T-helper 17 cell (primary cell): Measurements from ENCODE around the gene ALG5. TPM values are rescaled to one million over a fixed set of nuclear protein-coding genes. Genes with fewer than 3 reads are reported as not detected.

Experiments used
- ATAC-seq: fragments of 150-1000 bp; cut with Tn5 transposase; 2 replicates; pipeline ENCODE4 v1.10.0; 2021; ENCODE audit warnings: mild to moderate bottlenecking, moderate library complexity
- DNase-seq, 3 donors: peaks; one replicate each; pipeline versions ENCODE4 v3.0.0 to v3.0.0-alpha.2; 2020 to 2021
- H3K9me3 ChIP-seq: one replicate; pipeline ENCODE4 v1.7.0; 2013; ENCODE audit warnings: low read length, mild to moderate bottlenecking; ENCODE audit not compliant: control insufficient read depth, poor library complexity, severe bottlenecking
- H3K27ac Mint-ChIP-seq: one replicate; pipeline ENCODE4 v1.8.0; 2022; ENCODE audit warnings: mild to moderate bottlenecking, moderate library complexity, mixed read lengths
- H3K27me3 Mint-ChIP-seq: one replicate; pipeline ENCODE4 v1.8.0; 2022; ENCODE audit warnings: mixed read lengths
- H3K36me3 Mint-ChIP-seq: one replicate; pipeline ENCODE4 v1.8.0; 2022; ENCODE audit warnings: low read depth, mixed read lengths
- H3K4me1 Mint-ChIP-seq: one replicate; pipeline ENCODE4 v1.8.0; 2022; ENCODE audit warnings: mild to moderate bottlenecking, mixed read lengths
- H3K4me3 Mint-ChIP-seq: one replicate; pipeline ENCODE4 v1.8.0; 2022; ENCODE audit warnings: mild to moderate bottlenecking, moderate library complexity, mixed read lengths
- total RNA-seq, 4 donors: library from RNA in 2 of 4; stranded (reverse) in 2 of 4; gene quantifications; one replicate each; pipeline ENCODE4 v1.2.3 and lab custom pipeline; 2022 to 2026

ALG5 gene
- total RNA-seq, 2 donors from 2014 or later, result 16.9 to 18.1 TPM

DNA sequence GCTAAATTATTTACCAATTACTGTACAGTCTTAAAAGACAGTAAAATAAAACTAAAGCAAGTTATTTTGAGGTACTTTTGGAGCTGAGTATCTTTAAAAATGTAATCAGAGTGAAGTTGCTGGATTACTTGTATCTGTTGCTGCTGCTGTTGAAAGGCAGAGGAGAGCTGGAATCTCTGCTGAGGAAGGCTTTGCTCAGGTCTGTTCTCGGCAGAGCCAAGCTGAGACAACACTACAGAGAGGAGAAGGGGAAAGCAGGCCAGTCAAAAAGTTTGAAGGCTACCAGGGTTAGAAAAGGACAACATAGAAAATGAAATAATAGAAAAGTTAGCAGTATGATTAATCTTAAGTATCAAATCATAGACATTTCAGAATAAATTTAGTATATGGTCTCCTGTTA is 11.3 kb upstream of the ALG5 start:
- no peak overlapping the region for H3K4me3 Mint-ChIP-seq
- peaks cover 9% of the 10 kb centered on the region for H3K4me1 Mint-ChIP-seq
- no peak for ATAC-seq
- peak overlapping the region; percentile 75 for H3K27ac Mint-ChIP-seq
- H3K27me3 Mint-ChIP-seq, result no peaks in the 10 kb centered on the region
- no peaks in the 10 kb centered on the region for H3K9me3 ChIP-seq
- H3K36me3 Mint-ChIP-seq, result peaks cover 13% of the 10 kb centered on the region
- no peak for DNase-seq

DNA sequence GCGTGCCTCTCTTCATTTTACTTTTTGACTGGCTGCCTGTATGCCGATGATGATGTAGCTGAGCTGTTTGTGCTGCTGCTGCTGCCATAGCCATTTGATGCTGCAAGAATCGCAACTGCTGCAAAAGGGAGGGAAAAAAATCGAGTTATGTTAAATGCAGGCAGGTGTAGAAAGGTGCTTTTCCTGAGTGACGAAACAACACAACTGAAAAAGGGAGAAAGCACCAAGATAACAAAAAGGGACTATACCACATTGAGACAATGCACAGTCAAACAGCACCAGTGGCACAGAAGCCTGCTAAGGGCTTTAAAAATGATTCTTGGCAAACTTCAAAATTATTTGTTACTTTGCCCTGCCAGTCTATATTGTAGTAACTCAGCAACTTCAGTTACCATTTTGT is 10.6 kb upstream of the ALG5 start:
- DNase-seq (no peak), ATAC-seq (no peak)
- no peak overlapping the region for H3K4me3 Mint-ChIP-seq
- H3K27me3 Mint-ChIP-seq, result no peaks in the 10 kb centered on the region
- no peak overlapping the region for H3K27ac Mint-ChIP-seq
- peaks cover 13% of the 10 kb centered on the region for H3K36me3 Mint-ChIP-seq
- H3K4me1 Mint-ChIP-seq, result peaks cover 9% of the 10 kb centered on the region
- no peaks in the 10 kb centered on the region for H3K9me3 ChIP-seq

- no peaks in the 10 kb centered on the region for H3K9me3 ChIP-seq
- Mint-ChIP-seq H3K4me1 (peaks cover 32% of the 10 kb centered on the region), H3K4me3 (no peak overlapping the region), H3K36me3 (peaks cover 2% of the 10 kb centered on the region), H3K27me3 (no peaks in the 10 kb centered on the region), H3K27ac (peak overlapping the region; percentile 100)
- DNase-seq (no peak), ATAC-seq (no peak)
These were observed 2.7 kb upstream of the ALG5 start for GRCh38 chr13:37001921-37002250.

GRCh38 chr13:36998624-36999041 is 507 bp downstream of the ALG5 start:
- peaks cover 5% of the 10 kb centered on the region for H3K36me3 Mint-ChIP-seq
- no peak for DNase-seq

GRCh38 chr13:36997716-36998427 is 1.3 kb downstream of the ALG5 start:
- Mint-ChIP-seq H3K4me1 (peaks cover 39% of the 10 kb centered on the region), H3K4me3 (peak overlapping the region; percentile 99), H3K27me3 (no peaks in the 10 kb centered on the region), H3K36me3 (peaks cover 5% of the 10 kb centered on the region), H3K27ac (peak overlapping the region; percentile 100)
- DNase-seq (no peak), ATAC-seq (no peak)
- H3K9me3 ChIP-seq, result no peaks in the 10 kb centered on the region

More at GRCh38 chr13:36998624-36999041, 507 bp downstream of the ALG5 start:
- Mint-ChIP-seq H3K4me3 (peak overlapping the region; percentile 99), H3K27ac (peak overlapping the region; percentile 100), H3K4me1 (peaks cover 39% of the 10 kb centered on the region), H3K27me3 (no peaks in the 10 kb centered on the region)
- ATAC-seq, result no peak
- no peaks in the 10 kb centered on the region for H3K9me3 ChIP-seq

GRCh38 chr13:36992362-36992761 is 6.8 kb downstream of the ALG5 start:
- H3K4me1 Mint-ChIP-seq, result peaks cover 20% of the 10 kb centered on the region
- no peaks in the 10 kb centered on the region for H3K27me3 Mint-ChIP-seq
- ATAC-seq (no peak), DNase-seq (no peak)
- H3K27ac Mint-ChIP-seq, result no peak overlapping the region
- no peaks in the 10 kb centered on the region for H3K9me3 ChIP-seq
- peaks cover 15% of the 10 kb centered on the region for H3K36me3 Mint-ChIP-seq
- H3K4me3 Mint-ChIP-seq, result no peak overlapping the region

GRCh38 chr13:36986462-36987240 is 12.5 kb downstream of the ALG5 start:
- Mint-ChIP-seq H3K27me3 (no peaks in the 10 kb centered on the region), H3K27ac (no peak overlapping the region), H3K4me1 (peaks cover 13% of the 10 kb centered on the region), H3K4me3 (no peak overlapping the region), H3K36me3 (peaks cover 20% of the 10 kb centered on the region)
- DNase-seq (no peak), ATAC-seq (no peak)
- H3K9me3 ChIP-seq, result no peaks in the 10 kb centered on the region

GRCh38 chr13:36981156-36981743 is 17.9 kb downstream of the ALG5 start:
- Mint-ChIP-seq H3K27me3 (no peaks in the 10 kb centered on the region), H3K4me1 (peaks cover 5% of the 10 kb centered on the region), H3K36me3 (peaks cover 4% of the 10 kb centered on the region), H3K27ac (peak overlapping the region; percentile 16), H3K4me3 (no peak overlapping the region)
- DNase-seq (no peak), ATAC-seq (peak; percentile 48)
- H3K9me3 ChIP-seq, result no peaks in the 10 kb centered on the region

GRCh38 chr13:36979361-36980050 is 19.6 kb downstream of the ALG5 start:
- no peaks in the 10 kb centered on the region for H3K9me3 ChIP-seq
- DNase-seq, result no peak
- peaks cover under 1% of the 10 kb centered on the region for H3K36me3 Mint-ChIP-seq
- ATAC-seq, result no peak
- peaks cover 5% of the 10 kb centered on the region for H3K4me1 Mint-ChIP-seq
- H3K4me3 Mint-ChIP-seq, result no peak overlapping the region
- H3K27me3 Mint-ChIP-seq, result no peaks in the 10 kb centered on the region
- no peak overlapping the region for H3K27ac Mint-ChIP-seq

- ATAC-seq (no peak), DNase-seq (no peak)
- no peaks in the 10 kb centered on the region for H3K9me3 ChIP-seq
- H3K27ac Mint-ChIP-seq, result no peak overlapping the region
- H3K4me3 Mint-ChIP-seq, result no peak overlapping the region
- no peaks in the 10 kb centered on the region for H3K27me3 Mint-ChIP-seq
- no peaks in the 10 kb centered on the region for H3K36me3 Mint-ChIP-seq
- peaks cover 4% of the 10 kb centered on the region for H3K4me1 Mint-ChIP-seq
These were observed 24.0 kb downstream of the ALG5 start for GRCh38 chr13:36975172-36975571.

DNA sequence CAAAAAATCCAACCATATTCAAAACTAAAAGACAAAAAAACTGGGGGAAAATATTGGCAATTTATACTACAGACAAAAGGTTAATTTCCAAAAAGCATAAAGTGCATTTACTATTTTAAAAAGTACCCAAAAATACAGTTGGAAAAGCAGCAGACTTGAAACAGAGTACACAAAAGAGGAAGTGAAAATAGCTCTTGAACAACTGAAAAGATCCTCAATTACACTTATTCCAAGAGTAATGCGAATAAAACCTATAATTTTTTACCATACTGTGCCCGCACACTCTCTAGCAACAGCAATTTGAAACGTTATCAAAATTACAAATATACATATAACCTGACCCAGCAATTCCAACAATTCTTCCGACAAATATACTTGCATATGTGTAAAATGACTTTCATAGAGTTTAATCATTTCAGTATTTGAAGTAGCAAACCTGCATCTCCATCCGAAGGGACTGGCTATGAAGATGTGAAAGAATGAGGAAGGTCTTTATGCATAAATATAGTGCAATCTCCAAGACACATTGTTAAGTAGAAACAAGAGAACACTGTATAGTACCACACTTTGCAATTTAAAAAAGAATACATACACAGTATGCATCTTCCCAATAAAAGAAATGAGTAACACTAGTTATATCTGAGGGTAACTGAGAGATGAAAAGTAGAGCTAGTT is 25.4 kb downstream of the ALG5 start:
- Mint-ChIP-seq H3K4me3 (no peak overlapping the region), H3K4me1 (peaks cover 4% of the 10 kb centered on the region), H3K27ac (no peak overlapping the region), H3K27me3 (no peaks in the 10 kb centered on the region), H3K36me3 (no peaks in the 10 kb centered on the region)
- DNase-seq (no peak), ATAC-seq (no peak)
- no peaks in the 10 kb centered on the region for H3K9me3 ChIP-seq

DNA sequence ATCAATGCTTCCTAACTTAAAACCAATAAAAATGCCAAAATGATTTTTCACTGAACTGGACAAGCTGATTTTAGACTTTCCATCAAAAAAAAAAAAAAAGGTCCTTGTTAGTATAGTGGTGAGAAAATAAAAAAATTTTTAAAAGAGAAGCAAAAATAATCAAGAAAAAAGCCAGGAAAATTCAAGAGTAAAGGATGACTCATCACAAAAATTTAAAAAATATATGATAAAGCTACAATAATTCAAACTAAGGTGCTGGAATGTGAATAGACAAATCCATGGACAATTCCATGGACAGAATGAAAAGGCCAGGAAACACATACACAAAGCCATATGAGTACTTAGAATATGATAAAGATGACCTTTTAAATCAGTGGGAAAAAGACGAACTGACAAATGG is 26.1 kb downstream of the ALG5 start:
- Mint-ChIP-seq H3K27me3 (no peaks in the 10 kb centered on the region), H3K4me1 (peaks cover 4% of the 10 kb centered on the region), H3K4me3 (no peak overlapping the region), H3K27ac (no peak overlapping the region), H3K36me3 (no peaks in the 10 kb centered on the region)
- DNase-seq (no peak), ATAC-seq (no peak)
- no peaks in the 10 kb centered on the region for H3K9me3 ChIP-seq

DNA sequence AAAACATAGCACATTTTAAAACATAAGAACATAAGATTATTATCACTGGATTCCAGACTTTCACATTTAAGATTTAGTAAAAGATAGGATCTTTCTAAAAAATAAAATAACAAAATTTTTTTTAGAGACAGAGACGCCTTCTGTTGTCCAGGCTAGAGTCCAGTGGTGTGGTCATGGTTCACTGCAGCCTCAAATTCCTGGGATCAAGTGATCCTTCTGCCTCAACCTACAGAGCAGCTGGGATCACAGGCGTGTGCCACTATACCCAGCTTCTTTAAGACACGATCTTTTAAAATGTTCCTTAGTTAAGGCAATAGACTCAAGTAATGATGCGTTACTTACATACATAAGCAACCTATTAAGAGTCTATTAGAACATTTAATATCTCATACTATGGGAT is 32.7 kb downstream of the ALG5 start:
- Mint-ChIP-seq H3K27me3 (no peaks in the 10 kb centered on the region), H3K27ac (no peak overlapping the region), H3K4me1 (peaks cover 8% of the 10 kb centered on the region), H3K36me3 (peaks cover 11% of the 10 kb centered on the region), H3K4me3 (no peak overlapping the region)
- DNase-seq (no peak), ATAC-seq (no peak)
- no peaks in the 10 kb centered on the region for H3K9me3 ChIP-seq
